Panc1 (cell line): ENCODE results near the gene TMEM108. TPM values are rescaled to one million over a fixed set of nuclear protein-coding genes. Genes with fewer than 3 reads are reported as not detected.

Experiments
- ATAC-seq: fragments of 200-7000 bp; cut with Tn5 transposase; 2 replicates; pipeline ENCODE4 v1.9.1; 2020; ENCODE audit warnings: mild to moderate bottlenecking, moderate library complexity
- BruUV-seq: library from RNA; stranded (reverse); fragments of 400-500 nt; replicated peaks from 2 replicates; lab custom pipeline; 2021; lab: Mats Ljungman, UMichigan
- CTCF ChIA-PET: fragments of 300-600 bp; sonication (Branson Sonifier 250); formaldehyde crosslinking; loops from one replicate; lab custom pipeline; 2022; ENCODE audit warnings: antibody characterized with exemption; lab: Charles Lee
- POLR2A ChIA-PET: fragments of 300-600 bp; sonication (Branson Sonifier 250); formaldehyde crosslinking; loops from one replicate; lab custom pipeline; 2022; ENCODE audit warnings: antibody characterized with exemption; lab: Charles Lee
- DNase-seq: peaks from one replicate; pipeline ENCODE4 v3.0.0-alpha.2; 2010; ENCODE audit warnings: low read depth, low spot score
- H3K27ac ChIP-seq: 2 replicates; pipeline ENCODE4 v1.5.1; 2011; ENCODE audit warnings: mild to moderate bottlenecking, low read length, inconsistent platforms
- H3K27me3 ChIP-seq: fragments of 200-500 bp; sonication (Bioruptor generic); 2 replicates; pipeline ENCODE4 v1.6.0; 2014; ENCODE audit warnings: low read length, inconsistent platforms; ENCODE audit not compliant: control insufficient read depth, insufficient read depth
- H3K36me3 ChIP-seq: fragments of 200-500 bp; sonication (Bioruptor generic); 2 replicates; pipeline ENCODE4 v1.5.1; 2014; ENCODE audit warnings: inconsistent platforms, mild to moderate bottlenecking, low read length, moderate library complexity; ENCODE audit not compliant: control insufficient read depth, insufficient read depth
- H3K4me1 ChIP-seq: 2 replicates; pipeline ENCODE4 v1.5.1; 2011; ENCODE audit warnings: inconsistent platforms, mild to moderate bottlenecking, low read length, moderate library complexity; ENCODE audit not compliant: control insufficient read depth, insufficient read depth
- H3K4me3 ChIP-seq, 2 experiments: 2 replicates each; pipeline ENCODE4 v1.5.1; 2011 to 2012; ENCODE audit warnings: low read depth in 2 of 2, low read length in 2 of 2, mild to moderate bottlenecking in 2 of 2, inconsistent platforms in 1 of 2, moderate library complexity in 1 of 2
- H3K9me3 ChIP-seq: fragments of 200-500 bp; sonication (Bioruptor generic); 2 replicates; pipeline ENCODE4 v1.5.1; 2014; ENCODE audit warnings: low read depth, mild to moderate bottlenecking, inconsistent platforms, low read length, moderate library complexity; ENCODE audit not compliant: control insufficient read depth, insufficient read depth
- CTCF ChIP-seq: fragments of 450-650 bp; IDR thresholded peaks from 2 replicates; pipeline ENCODE4 v1.5.1; 2017; ENCODE audit warnings: mild to moderate bottlenecking
- POLR2AphosphoS5 ChIP-seq: IDR thresholded peaks from 2 replicates; pipeline ENCODE4 v1.6.1; 2012; ENCODE audit warnings: mild to moderate bottlenecking, low read depth, low read length, moderate library complexity
- REST ChIP-seq, 2 experiments: IDR thresholded peaks; 2 replicates each; pipeline ENCODE4 v1.6.1; 2011 to 2012; ENCODE audit warnings: low read depth in 2 of 2, control low read depth in 1 of 2, low read length in 1 of 2, mild to moderate bottlenecking in 1 of 2, moderate library complexity in 1 of 2; ENCODE audit not compliant: insufficient read depth in 1 of 2
- SIN3A ChIP-seq: IDR thresholded peaks from 2 replicates; pipeline ENCODE4 v1.6.1; 2012; ENCODE audit warnings: low read depth, mild to moderate bottlenecking, low read length, moderate library complexity, borderline replicate concordance; ENCODE audit not compliant: insufficient read depth
- TCF7L2 ChIP-seq: IDR thresholded peaks from 2 replicates; pipeline ENCODE4 v1.6.1; 2011; ENCODE audit warnings: mild to moderate bottlenecking, low read depth, low read length, inconsistent platforms
- in situ Hi-C: cut with HindIII; loops from 2 replicates; pipeline ENCODE4 v1.10.0; 2016; ENCODE audit warnings: low sequenced_read_pairs, low pct_unique_long_range_greater_than_20kb
- intact Hi-C: fragments of 100-400 bp; cut with micrococcal nuclease; formaldehyde crosslinking; loops from one replicate; pipeline ENCODE4 v1.10.0; 2022; ENCODE audit not compliant: unreplicated experiment
- total RNA-seq: library from RNA; stranded (reverse); gene quantifications from one replicate; pipeline ENCODE4 v1.2.1, GENCODE V29; 2021; ENCODE audit not compliant: unreplicated experiment

Gene TMEM108
- total RNA-seq, 1 experiment from 2014 or later = 0.41 TPM

- Histone ChIP-seq H3K27ac (no peak overlapping the region), H3K4me1 (peaks cover 4% of the 10 kb centered on the region; the same call in 1 of the 2 replicates), H3K4me3 (no peak overlapping the region), H3K9me3 (no peaks in the 10 kb centered on the region), H3K27me3 (no peaks in the 10 kb centered on the region), H3K36me3 (no peaks in the 10 kb centered on the region)
- DNase-seq (no peak), ATAC-seq (peak; percentile 60; the same call in 1 of the 2 replicates)
- in situ Hi-C loops = no loop called here
- POLR2A ChIA-PET = no interaction called here
- no TSS peak for BruUV-seq
- intact Hi-C loops = no loop called here
- no peak for TF ChIP-seq SIN3A
- TF ChIP-seq CTCF = peak; percentile 59
- CTCF ChIA-PET = no interaction called here
Observed at GRCh38 chr3:133377396-133377795, 339.2 kb downstream of the TMEM108 start.

- intact Hi-C loops = no loop called here
- in situ Hi-C loops = no loop called here
- no TSS peak for BruUV-seq
- POLR2A ChIA-PET = no interaction called here
- CTCF ChIA-PET = no interaction called here
- Histone ChIP-seq H3K27ac (no peak overlapping the region), H3K4me1 (peaks cover 4% of the 10 kb centered on the region; the same call in 1 of the 2 replicates), H3K27me3 (no peaks in the 10 kb centered on the region), H3K4me3 (no peak overlapping the region), H3K36me3 (no peaks in the 10 kb centered on the region), H3K9me3 (no peaks in the 10 kb centered on the region)
- ATAC-seq (no peak), DNase-seq (no peak)
- TF ChIP-seq REST (IDR thresholded peaks at IDR 0.05; ENCODE audit: insufficient read depth in 1 of 2, low read depth in 2 of 2, low read length in 1 of 2) (no peak), CTCF (no peak), POLR2AphosphoS5 (no peak), TCF7L2 (no peak), SIN3A (no peak)
Observed at GRCh38 chr3:133379926-133380325, 341.7 kb downstream of the TMEM108 start.
